ENCODE data around the gene WDR54. TPM values are rescaled to one million over a fixed set of nuclear protein-coding genes. Genes with fewer than 3 reads are reported as not detected.

The WDR54 gene
- polyA plus RNA-seq, 2 of the 4 experiments (the other 2 are of a cell fraction) = 47.4 to 62.5 TPM

- TF ChIP-seq ZC3H11A (IDR thresholded peaks at IDR 0.05) (no peak), HOXB13 (CRISPR knock-in tag; IDR thresholded peaks at IDR 0.05; ENCODE audit: low read depth) (0 out of 2 replicates have a peak, but pooled peaks have one; percentile 26), KDM1A (IDR thresholded peaks at IDR 0.05; ENCODE audit: low read depth) (no peak), ELK1 (IDR thresholded peaks at IDR 0.05; ENCODE audit: low read depth, low read length) (no peak), ZFP36 (IDR thresholded peaks at IDR 0.05; ENCODE audit: borderline replicate concordance, partially characterized antibody) (no peak), NR3C1 (IDR thresholded peaks at IDR 0.05) (no peak), RNF2 (IDR thresholded peaks at IDR 0.05; ENCODE audit: borderline replicate concordance, low read depth) (no peak), HMGXB4 (CRISPR knock-in tag; IDR thresholded peaks at IDR 0.05; ENCODE audit: borderline replicate concordance) (no peak), SMC3 (IDR thresholded peaks at IDR 0.05) (no peak), MAX (IDR thresholded peaks at IDR 0.05) (peak; percentile 97), EP300 (IDR thresholded peaks at IDR 0.05) (no peak), ESRRA (IDR thresholded peaks at IDR 0.05; ENCODE audit: borderline replicate concordance, low read length) (no peak), RFX5 (IDR thresholded peaks at IDR 0.05) (peak; percentile 47; the same call in 1 of the 2 replicates), FOSB (CRISPR knock-in tag; IDR thresholded peaks at IDR 0.05) (no peak), USF2 (IDR thresholded peaks at IDR 0.05) (no peak), POLR2AphosphoS2 (conservative IDR thresholded peaks at IDR 0.05; ENCODE audit: low read length) (no peak), RCOR1 (IDR thresholded peaks at IDR 0.05; ENCODE audit: low read depth, low read length) (no peak), FOSL2 (IDR thresholded peaks at IDR 0.05) (no peak), FOSL2 (CRISPR knock-in tag; IDR thresholded peaks at IDR 0.05) (no peak)
- TF ChIP-seq, protein P1, sequence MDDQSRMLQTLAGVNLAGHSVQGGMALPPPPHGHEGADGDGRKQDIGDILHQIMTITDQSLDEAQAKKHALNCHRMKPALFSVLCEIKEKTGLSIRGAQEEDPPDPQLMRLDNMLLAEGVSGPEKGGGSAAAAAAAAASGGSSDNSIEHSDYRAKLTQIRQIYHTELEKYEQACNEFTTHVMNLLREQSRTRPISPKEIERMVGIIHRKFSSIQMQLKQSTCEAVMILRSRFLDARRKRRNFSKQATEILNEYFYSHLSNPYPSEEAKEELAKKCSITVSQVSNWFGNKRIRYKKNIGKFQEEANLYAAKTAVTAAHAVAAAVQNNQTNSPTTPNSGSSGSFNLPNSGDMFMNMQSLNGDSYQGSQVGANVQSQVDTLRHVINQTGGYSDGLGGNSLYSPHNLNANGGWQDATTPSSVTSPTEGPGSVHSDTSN (IDR thresholded peaks at IDR 0.05) = no peak
- TF ChIP-seq, protein P2, sequence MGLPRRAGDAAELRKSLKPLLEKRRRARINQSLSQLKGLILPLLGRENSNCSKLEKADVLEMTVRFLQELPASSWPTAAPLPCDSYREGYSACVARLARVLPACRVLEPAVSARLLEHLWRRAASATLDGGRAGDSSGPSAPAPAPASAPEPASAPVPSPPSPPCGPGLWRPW (IDR thresholded peaks at IDR 0.05) = no peak
- TF ChIP-seq, protein P3, sequence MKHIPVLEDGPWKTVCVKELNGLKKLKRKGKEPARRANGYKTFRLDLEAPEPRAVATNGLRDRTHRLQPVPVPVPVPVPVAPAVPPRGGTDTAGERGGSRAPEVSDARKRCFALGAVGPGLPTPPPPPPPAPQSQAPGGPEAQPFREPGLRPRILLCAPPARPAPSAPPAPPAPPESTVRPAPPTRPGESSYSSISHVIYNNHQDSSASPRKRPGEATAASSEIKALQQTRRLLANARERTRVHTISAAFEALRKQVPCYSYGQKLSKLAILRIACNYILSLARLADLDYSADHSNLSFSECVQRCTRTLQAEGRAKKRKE (CRISPR knock-in tag; IDR thresholded peaks at IDR 0.05; ENCODE audit: low read depth) = 0 out of 2 replicates have a peak, but pooled peaks have one; percentile 28
These were observed at the start of gene WDR54, which contains the start of gene C2orf81 (continued) for GRCh38 chr2:74421221-74421870.

- POLR2A ChIA-PET = no interaction called here
- ATAC-seq = no peak
- CTCF ChIA-PET = no interaction called here
- Histone ChIP-seq H3K4me3 (no peak overlapping the region), H3K27ac (no peak overlapping the region), H3K9me3 (no peaks in the 10 kb centered on the region), H3K4me1 (0 out of 3 replicates have a peak, but pooled peaks cover 4% of the 10 kb centered on the region), H3K4me2 (no peak overlapping the region)
- 92% methylated on average over 6 of the region's 6 CpGs for WGBS (ENCODE audit: missing lambda C conversion rate)
- no peak for DNase-seq (ENCODE audit: low read depth in 1 of 2, low spot score in 1 of 2)
- FAIRE-seq = no peak
- TF ChIP-seq CTCF (IDR thresholded peaks at IDR 0.05) = no peak
- no peak for TF ChIP-seq NR3C1 (IDR thresholded peaks at IDR 0.05)
- no peak for TF ChIP-seq ZSCAN20 (CRISPR knock-in tag; IDR thresholded peaks at IDR 0.05)
- no peak for TF ChIP-seq PHF8 (IDR thresholded peaks at IDR 0.05; ENCODE audit: borderline replicate concordance, low read depth)
- TF ChIP-seq, protein P2 (IDR thresholded peaks at IDR 0.05) = no peak
- no peak for TF ChIP-seq CHD2 (IDR thresholded peaks at IDR 0.05; ENCODE audit: low read length, partially characterized antibody)
- no peak for TF ChIP-seq EP300 (IDR thresholded peaks at IDR 0.05)
- TF ChIP-seq, protein P1 (IDR thresholded peaks at IDR 0.05) = no peak
- TF ChIP-seq E2F6 (IDR thresholded peaks at IDR 0.05; ENCODE audit: borderline replicate concordance, low read depth) = no peak
- no peak for TF ChIP-seq ZFP36 (IDR thresholded peaks at IDR 0.05; ENCODE audit: borderline replicate concordance, partially characterized antibody)
These were observed 48.9 kb upstream of the WDR54 start for GRCh38 chr2:74372674-74373073.

Data from A549 (cell line).